T-helper 1 cell treated with Interleukin-12 subunit alpha and Interleukin-12 subunit beta and Interleukin-4 antibody, amounts not matched to agents 30 μg/mL and 1 μg/mL, for 36 hours (primary cell): Measurements from ENCODE around the gene NR6A1.

Experiments
- H3K27ac Mint-ChIP-seq: one replicate; pipeline ENCODE4 v1.8.0; 2021; ENCODE audit warnings: mild to moderate bottlenecking, mixed read lengths
- H3K27me3 Mint-ChIP-seq: one replicate; pipeline ENCODE4 v1.8.0; 2021; ENCODE audit warnings: low read depth, mixed read lengths
- H3K36me3 Mint-ChIP-seq: one replicate; pipeline ENCODE4 v1.8.0; 2021; ENCODE audit warnings: low read depth, mixed read lengths
- H3K4me1 Mint-ChIP-seq: one replicate; pipeline ENCODE4 v1.8.0; 2021; ENCODE audit warnings: low read depth, mixed read lengths
- H3K4me3 Mint-ChIP-seq: one replicate; pipeline ENCODE4 v1.8.0; 2021; ENCODE audit warnings: mild to moderate bottlenecking, moderate library complexity, mixed read lengths
- H3K9me3 Mint-ChIP-seq: one replicate; pipeline ENCODE4 v1.8.0; 2021; ENCODE audit warnings: mixed read lengths

NR6A1 gene

GRCh38 chr9:124511891-124512805 is 259.0 kb downstream of the NR6A1 start:
- H3K27ac Mint-ChIP-seq = no peak overlapping the region
- H3K4me1 Mint-ChIP-seq = peaks cover 2% of the 10 kb centered on the region
- H3K9me3 Mint-ChIP-seq = no peaks in the 10 kb centered on the region
- H3K36me3 Mint-ChIP-seq = no peaks in the 10 kb centered on the region
- peaks cover 8% of the 10 kb centered on the region for H3K27me3 Mint-ChIP-seq
- no peak overlapping the region for H3K4me3 Mint-ChIP-seq

- Mint-ChIP-seq H3K36me3 (no peaks in the 10 kb centered on the region), H3K4me3 (no peak overlapping the region), H3K27ac (no peak overlapping the region), H3K27me3 (peaks cover 3% of the 10 kb centered on the region), H3K4me1 (peaks cover 2% of the 10 kb centered on the region), H3K9me3 (no peaks in the 10 kb centered on the region)
Measured at GRCh38 chr9:124511426-124511840, 259.7 kb downstream of the NR6A1 start.

GRCh38 chr9:124510650-124511425 is 260.3 kb downstream of the NR6A1 start:
- H3K4me3 Mint-ChIP-seq = no peak overlapping the region
- H3K27me3 Mint-ChIP-seq = peaks cover 5% of the 10 kb centered on the region
- H3K36me3 Mint-ChIP-seq = no peaks in the 10 kb centered on the region
- H3K27ac Mint-ChIP-seq = no peak overlapping the region
- H3K9me3 Mint-ChIP-seq = no peaks in the 10 kb centered on the region
- peaks cover 2% of the 10 kb centered on the region for H3K4me1 Mint-ChIP-seq

- H3K27ac Mint-ChIP-seq = no peak overlapping the region
- no peaks in the 10 kb centered on the region for H3K9me3 Mint-ChIP-seq
- H3K4me1 Mint-ChIP-seq = peaks cover 6% of the 10 kb centered on the region
- peaks cover 2% of the 10 kb centered on the region for H3K36me3 Mint-ChIP-seq
- H3K4me3 Mint-ChIP-seq = no peak overlapping the region
- H3K27me3 Mint-ChIP-seq = peaks cover 21% of the 10 kb centered on the region
Measured at GRCh38 chr9:124507880-124508423, 263.2 kb downstream of the NR6A1 start.

GRCh38 chr9:124506931-124507879 is 263.9 kb downstream of the NR6A1 start, which contains the start of gene NR5A1:
TSS of gene NR5A1 (minus strand) at chr9:124507399. CDS start at chr9:124503395, 4,004 bp downstream.
- Mint-ChIP-seq H3K27me3 (peaks cover 25% of the 10 kb centered on the region), H3K36me3 (peaks cover 2% of the 10 kb centered on the region), H3K4me1 (peaks cover 6% of the 10 kb centered on the region), H3K27ac (no peak within 1 kb of the TSS), H3K9me3 (no peaks in the 10 kb centered on the region), H3K4me3 (no peak within 1 kb of the TSS)

- peaks cover 4% of the 10 kb centered on the region for H3K4me1 Mint-ChIP-seq
- H3K4me3 Mint-ChIP-seq = no peak overlapping the region
- no peak overlapping the region for H3K27ac Mint-ChIP-seq
- H3K9me3 Mint-ChIP-seq = no peaks in the 10 kb centered on the region
- peaks cover 2% of the 10 kb centered on the region for H3K36me3 Mint-ChIP-seq
- H3K27me3 Mint-ChIP-seq = peaks cover 31% of the 10 kb centered on the region
Measured at GRCh38 chr9:124506433-124506832, 264.7 kb downstream of the NR6A1 start.

- Mint-ChIP-seq H3K4me3 (no peak overlapping the region), H3K4me1 (peaks cover 4% of the 10 kb centered on the region), H3K9me3 (no peaks in the 10 kb centered on the region), H3K27ac (no peak overlapping the region), H3K27me3 (peaks cover 31% of the 10 kb centered on the region), H3K36me3 (peaks cover 2% of the 10 kb centered on the region)
Measured at GRCh38 chr9:124505901-124506346, 265.2 kb downstream of the NR6A1 start.

GRCh38 chr9:124505006-124505900 is 265.9 kb downstream of the NR6A1 start:
- H3K36me3 Mint-ChIP-seq = peaks cover 2% of the 10 kb centered on the region
- no peaks in the 10 kb centered on the region for H3K9me3 Mint-ChIP-seq
- H3K4me3 Mint-ChIP-seq = no peak overlapping the region
- H3K27ac Mint-ChIP-seq = no peak overlapping the region
- peaks cover 31% of the 10 kb centered on the region for H3K27me3 Mint-ChIP-seq
- peaks cover 7% of the 10 kb centered on the region for H3K4me1 Mint-ChIP-seq

- no peak overlapping the region for H3K27ac Mint-ChIP-seq
- no peaks in the 10 kb centered on the region for H3K9me3 Mint-ChIP-seq
- no peak overlapping the region for H3K4me3 Mint-ChIP-seq
- H3K27me3 Mint-ChIP-seq = peaks cover 31% of the 10 kb centered on the region
- H3K36me3 Mint-ChIP-seq = peaks cover 2% of the 10 kb centered on the region
- H3K4me1 Mint-ChIP-seq = peaks cover 7% of the 10 kb centered on the region
Measured at GRCh38 chr9:124504530-124505005, 266.5 kb downstream of the NR6A1 start.

- Mint-ChIP-seq H3K27me3 (peaks cover 31% of the 10 kb centered on the region), H3K36me3 (peaks cover 2% of the 10 kb centered on the region), H3K27ac (no peak overlapping the region), H3K4me3 (peak overlapping the region; percentile 73), H3K9me3 (no peaks in the 10 kb centered on the region), H3K4me1 (peaks cover 7% of the 10 kb centered on the region)
Measured at GRCh38 chr9:124503713-124504529, 267.2 kb downstream of the NR6A1 start.

GRCh38 chr9:124502711-124503702 is 268.1 kb downstream of the NR6A1 start:
- Mint-ChIP-seq H3K9me3 (no peaks in the 10 kb centered on the region), H3K36me3 (peaks cover 2% of the 10 kb centered on the region), H3K27ac (no peak overlapping the region), H3K27me3 (peaks cover 31% of the 10 kb centered on the region), H3K4me1 (peaks cover 7% of the 10 kb centered on the region), H3K4me3 (no peak overlapping the region)
